CD4-positive, alpha-beta T cell (primary cell): ENCODE results near the gene ENOX1. TPM values are rescaled to one million over a fixed set of nuclear protein-coding genes. Genes with fewer than 3 reads are reported as not detected.

Source experiments
- ATAC-seq: fragments of 200-7000 bp; cut with Tn5 transposase; one replicate; pipeline ENCODE4 v1.10.0; 2022; ENCODE audit warnings: mild to moderate bottlenecking; ENCODE audit not compliant: poor library complexity
- CTCF ChIA-PET: fragments of 350-600 bp; sonication (Branson Sonifier 250); formaldehyde crosslinking; loops from one replicate; lab custom pipeline; 2021; ENCODE audit warnings: antibody characterized with exemption, inconsistent platforms; lab: Charles Lee
- POLR2A ChIA-PET: fragments of 350-600 bp; sonication (Branson Sonifier 250); formaldehyde crosslinking; loops from one replicate; lab custom pipeline; 2021; ENCODE audit warnings: antibody characterized with exemption, inconsistent platforms; lab: Charles Lee
- DNase-seq, 14 experiments: peaks; one replicate each; pipeline ENCODE4 v3.0.0-alpha.2; 2013 to 2020; ENCODE audit warnings: mixed read lengths in 2 of 14
- H3K27ac ChIP-seq, 2 donors: one replicate each; pipeline versions ENCODE4 v1.5.1 to v1.7.0; 2013; ENCODE audit warnings: low read length in 2 of 2, low read depth in 1 of 2, mild to moderate bottlenecking in 1 of 2
- H3K27me3 ChIP-seq, 2 experiments: 1 replicate in 1 of 2; 2 replicates in 1 of 2; pipeline versions ENCODE4 v1.6.1 to v1.7.0; 2013; ENCODE audit warnings: low read length in 2 of 2, control low read depth in 1 of 2, mild to moderate bottlenecking in 1 of 2, moderate library complexity in 1 of 2; ENCODE audit not compliant: insufficient read depth in 2 of 2, control insufficient read depth in 1 of 2
- H3K36me3 ChIP-seq: one replicate; pipeline ENCODE4 v1.6.1; 2013; ENCODE audit warnings: low read length, control low read depth; ENCODE audit not compliant: insufficient read depth
- H3K4me1 ChIP-seq: one replicate; pipeline ENCODE4 v1.6.1; 2013; ENCODE audit warnings: low read length, control low read depth; ENCODE audit not compliant: insufficient read depth
- H3K4me3 ChIP-seq: one replicate; pipeline ENCODE4 v1.5.1; 2013; ENCODE audit warnings: mild to moderate bottlenecking, low read length, moderate library complexity
- H3K9me3 ChIP-seq, 2 experiments: 1 replicate in 1 of 2; 2 replicates in 1 of 2; pipeline versions ENCODE4 v1.6.1 to v1.7.0; 2013; ENCODE audit warnings: low read length in 2 of 2, mild to moderate bottlenecking in 2 of 2, control low read depth in 1 of 2, moderate library complexity in 1 of 2; ENCODE audit not compliant: control insufficient read depth in 1 of 2, insufficient read depth in 1 of 2
- H3K27ac Mint-ChIP-seq: one replicate; pipeline ENCODE4 v1.8.0; 2020; ENCODE audit warnings: mixed read lengths
- H3K27me3 Mint-ChIP-seq: one replicate; pipeline ENCODE4 v1.8.0; 2021; ENCODE audit warnings: mixed read lengths
- H3K36me3 Mint-ChIP-seq: one replicate; pipeline ENCODE4 v1.8.0; 2021; ENCODE audit warnings: low read depth, mixed read lengths
- H3K4me1 Mint-ChIP-seq: one replicate; pipeline ENCODE4 v1.8.0; 2021; ENCODE audit warnings: low read depth, mixed read lengths
- H3K4me3 Mint-ChIP-seq: one replicate; pipeline ENCODE4 v1.8.0; 2020; ENCODE audit warnings: mild to moderate bottlenecking, mixed read lengths
- H3K9me3 Mint-ChIP-seq: one replicate; pipeline ENCODE4 v1.8.0; 2020; ENCODE audit warnings: mixed read lengths
- intact Hi-C, 2 experiments: fragments of 100-400 bp; cut with DNase I in 1 of 2; cut with micrococcal nuclease in 1 of 2; formaldehyde crosslinking; loops; one replicate each; pipeline versions ENCODE4 v1.15.1 to v1.9.0; 2023 to 2025; cut with DNase I, micrococcal nuclease
- total RNA-seq, 174 experiments: library from RNA in 2 of 174; stranded (reverse) in 2 of 174; gene quantifications; one replicate each; pipeline ENCODE4 v1.2.3 and lab custom pipeline; 2021 to 2026
- TF ChIP-seq, protein P1 (sequence below): fragments of 200-600 bp; IDR thresholded peaks from one replicate; pipeline ENCODE4 v1.8.0; 2022; ENCODE audit warnings: antibody characterized with exemption, mild to moderate bottlenecking

The ENOX1 gene
- total RNA-seq, 2 experiments from 2014 or later, result not detected

GRCh38 chr13:43661161-43661830, 125.5 kb downstream of the ENOX1 start:
- DNase-seq, result no peak
- no peak overlapping the region for H3K4me3 Mint-ChIP-seq
- ChIA-PET CTCF (no interaction called here), POLR2A (no interaction called here)
- Histone ChIP-seq H3K27me3 (no peaks in the 10 kb centered on the region), H3K27ac (no peak overlapping the region), H3K4me1 (peaks cover 2% of the 10 kb centered on the region), H3K9me3 (no peaks in the 10 kb centered on the region), H3K4me3 (no peak overlapping the region), H3K36me3 (no peaks in the 10 kb centered on the region)
- ATAC-seq, result no peak
- TF ChIP-seq, protein P1, sequence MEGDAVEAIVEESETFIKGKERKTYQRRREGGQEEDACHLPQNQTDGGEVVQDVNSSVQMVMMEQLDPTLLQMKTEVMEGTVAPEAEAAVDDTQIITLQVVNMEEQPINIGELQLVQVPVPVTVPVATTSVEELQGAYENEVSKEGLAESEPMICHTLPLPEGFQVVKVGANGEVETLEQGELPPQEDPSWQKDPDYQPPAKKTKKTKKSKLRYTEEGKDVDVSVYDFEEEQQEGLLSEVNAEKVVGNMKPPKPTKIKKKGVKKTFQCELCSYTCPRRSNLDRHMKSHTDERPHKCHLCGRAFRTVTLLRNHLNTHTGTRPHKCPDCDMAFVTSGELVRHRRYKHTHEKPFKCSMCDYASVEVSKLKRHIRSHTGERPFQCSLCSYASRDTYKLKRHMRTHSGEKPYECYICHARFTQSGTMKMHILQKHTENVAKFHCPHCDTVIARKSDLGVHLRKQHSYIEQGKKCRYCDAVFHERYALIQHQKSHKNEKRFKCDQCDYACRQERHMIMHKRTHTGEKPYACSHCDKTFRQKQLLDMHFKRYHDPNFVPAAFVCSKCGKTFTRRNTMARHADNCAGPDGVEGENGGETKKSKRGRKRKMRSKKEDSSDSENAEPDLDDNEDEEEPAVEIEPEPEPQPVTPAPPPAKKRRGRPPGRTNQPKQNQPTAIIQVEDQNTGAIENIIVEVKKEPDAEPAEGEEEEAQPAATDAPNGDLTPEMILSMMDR, result no peak
- intact Hi-C loops, result no loop called here
- peaks cover 5% of the 10 kb centered on the region for H3K27me3 Mint-ChIP-seq
- no peaks in the 10 kb centered on the region for H3K9me3 Mint-ChIP-seq
- no peaks in the 10 kb centered on the region for H3K36me3 Mint-ChIP-seq
- H3K27ac Mint-ChIP-seq, result no peak overlapping the region
- H3K4me1 Mint-ChIP-seq, result peaks cover 11% of the 10 kb centered on the region

DNA sequence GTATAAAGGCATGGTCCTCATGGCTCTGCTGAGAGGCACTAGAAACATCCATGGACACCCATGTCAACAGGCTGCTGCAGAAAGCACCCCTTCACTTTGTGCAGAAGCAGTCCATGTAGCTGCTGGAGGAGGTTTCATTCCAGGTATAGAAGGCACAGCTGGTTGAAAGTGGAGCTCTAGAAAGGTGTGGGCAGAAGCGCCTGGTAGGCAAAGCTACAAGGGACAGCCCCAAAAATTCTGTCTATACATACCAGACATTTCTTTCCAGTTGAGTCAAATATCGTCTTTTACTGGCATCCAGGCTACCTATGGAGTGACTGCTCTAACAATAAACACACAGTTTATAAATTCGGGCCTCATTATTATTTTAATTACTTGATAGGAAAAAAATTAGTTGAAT, 129.3 kb downstream of the ENOX1 start:
- CTCF ChIA-PET, result no interaction called here
- intact Hi-C loops, result no loop called here
- Mint-ChIP-seq H3K27me3 (peaks cover 5% of the 10 kb centered on the region), H3K27ac (no peak overlapping the region), H3K9me3 (no peaks in the 10 kb centered on the region), H3K4me3 (no peak overlapping the region), H3K4me1 (no peaks in the 10 kb centered on the region), H3K36me3 (no peaks in the 10 kb centered on the region)
- no peak overlapping the region for H3K27ac ChIP-seq
- no peaks in the 10 kb centered on the region for H3K36me3 ChIP-seq
- H3K4me1 ChIP-seq, result no peaks in the 10 kb centered on the region
- ATAC-seq (no peak), DNase-seq (no peak)
- no peak overlapping the region for H3K4me3 ChIP-seq
- POLR2A ChIA-PET, result no interaction called here
- TF ChIP-seq, protein P1, result no peak
- H3K9me3 ChIP-seq, result no peaks in the 10 kb centered on the region
- no peaks in the 10 kb centered on the region for H3K27me3 ChIP-seq

GRCh38 chr13:43653980-43654379, 132.8 kb downstream of the ENOX1 start:
- Mint-ChIP-seq H3K4me3 (no peak overlapping the region), H3K27me3 (no peaks in the 10 kb centered on the region), H3K4me1 (no peaks in the 10 kb centered on the region), H3K9me3 (no peaks in the 10 kb centered on the region), H3K27ac (no peak overlapping the region), H3K36me3 (no peaks in the 10 kb centered on the region)
- H3K4me1 ChIP-seq, result no peaks in the 10 kb centered on the region
- ChIA-PET POLR2A (no interaction called here), CTCF (no interaction called here)
- intact Hi-C loops, result no loop called here
- no peaks in the 10 kb centered on the region for H3K9me3 ChIP-seq
- no peaks in the 10 kb centered on the region for H3K36me3 ChIP-seq
- TF ChIP-seq, protein P1, result no peak
- H3K4me3 ChIP-seq, result no peak overlapping the region
- H3K27me3 ChIP-seq, result no peaks in the 10 kb centered on the region
- no peak overlapping the region for H3K27ac ChIP-seq
- DNase-seq (no peak), ATAC-seq (no peak)
